Measurements from ENCODE around the gene CMIP.

DNA sequence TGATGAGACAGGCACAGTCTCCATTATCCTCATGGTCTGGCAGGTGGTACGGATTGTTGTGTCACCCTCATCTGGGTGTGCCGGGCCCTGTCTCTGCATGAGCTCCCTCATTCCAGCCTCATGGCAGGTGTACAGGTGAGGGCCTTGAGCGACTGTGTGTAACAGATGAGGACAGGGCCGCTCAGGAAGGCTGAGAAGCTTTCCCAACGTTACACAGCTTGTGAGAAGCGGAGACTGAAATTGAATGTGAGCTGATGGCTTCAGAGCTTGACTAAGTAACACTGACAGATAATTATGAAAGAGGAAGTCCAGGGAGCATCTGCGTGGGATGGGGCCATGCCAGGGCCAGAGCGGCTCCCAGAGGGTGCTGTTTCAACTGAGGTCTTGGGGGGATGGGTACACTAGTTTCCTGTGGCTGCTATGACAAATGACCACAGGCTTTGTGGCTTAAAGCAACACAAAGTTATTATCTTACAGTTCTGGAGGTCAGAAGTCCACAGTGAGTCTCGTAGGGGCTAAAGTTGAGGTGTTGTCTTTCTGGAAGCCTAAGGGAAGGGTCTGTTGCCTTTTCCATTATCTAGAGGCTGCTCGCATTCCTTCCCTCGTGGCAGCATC is 36.7 kb downstream of the CMIP start:
- TF ChIP-seq, protein P1, sequence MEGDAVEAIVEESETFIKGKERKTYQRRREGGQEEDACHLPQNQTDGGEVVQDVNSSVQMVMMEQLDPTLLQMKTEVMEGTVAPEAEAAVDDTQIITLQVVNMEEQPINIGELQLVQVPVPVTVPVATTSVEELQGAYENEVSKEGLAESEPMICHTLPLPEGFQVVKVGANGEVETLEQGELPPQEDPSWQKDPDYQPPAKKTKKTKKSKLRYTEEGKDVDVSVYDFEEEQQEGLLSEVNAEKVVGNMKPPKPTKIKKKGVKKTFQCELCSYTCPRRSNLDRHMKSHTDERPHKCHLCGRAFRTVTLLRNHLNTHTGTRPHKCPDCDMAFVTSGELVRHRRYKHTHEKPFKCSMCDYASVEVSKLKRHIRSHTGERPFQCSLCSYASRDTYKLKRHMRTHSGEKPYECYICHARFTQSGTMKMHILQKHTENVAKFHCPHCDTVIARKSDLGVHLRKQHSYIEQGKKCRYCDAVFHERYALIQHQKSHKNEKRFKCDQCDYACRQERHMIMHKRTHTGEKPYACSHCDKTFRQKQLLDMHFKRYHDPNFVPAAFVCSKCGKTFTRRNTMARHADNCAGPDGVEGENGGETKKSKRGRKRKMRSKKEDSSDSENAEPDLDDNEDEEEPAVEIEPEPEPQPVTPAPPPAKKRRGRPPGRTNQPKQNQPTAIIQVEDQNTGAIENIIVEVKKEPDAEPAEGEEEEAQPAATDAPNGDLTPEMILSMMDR (IDR thresholded peaks at IDR 0.05), result no peak
- TF ChIP-seq EZH2 (IDR thresholded peaks at IDR 0.05) (no peak), EZH2phosphoT487 (IDR thresholded peaks at IDR 0.05) (no peak)

All from neural progenitor cell (in vitro differentiated cells).